ENCODE data around the gene CTNNBL1. TPM values are rescaled to one million over a fixed set of nuclear protein-coding genes. Genes with fewer than 3 reads are reported as not detected.

The CTNNBL1 gene
- total RNA-seq, 2 donors from 2014 or later = 29.9 to 39.9 TPM

GRCh38 chr20:37912874-37913273, 219.0 kb downstream of the CTNNBL1 start:
- no peak for DNase-seq (ENCODE audit: low spot score)
- Histone ChIP-seq H3K27ac (peak overlapping the region; percentile 39 to 48), H3K9me3 (no peaks in the 10 kb centered on the region), H3K4me1 (peaks cover 0 to 61% of the 10 kb centered on the region in 2 donors), H3K27me3 (no peaks in the 10 kb centered on the region), H3K4me3 (no peak overlapping the region), H3K36me3 (no peaks in the 10 kb centered on the region)
- no peak for TF ChIP-seq CTCF (IDR thresholded peaks at IDR 0.05)

GRCh38 chr20:37913567-37914366, 219.9 kb downstream of the CTNNBL1 start:
- H3K36me3 ChIP-seq = no peaks in the 10 kb centered on the region
- H3K4me1 ChIP-seq = peaks cover 0 to 53% of the 10 kb centered on the region in 2 donors
- H3K4me3 ChIP-seq = no peak overlapping the region
- H3K27ac ChIP-seq = peak overlapping the region; percentile 39 to 48
- no peaks in the 10 kb centered on the region for H3K27me3 ChIP-seq
- no peak for TF ChIP-seq CTCF (IDR thresholded peaks at IDR 0.05)
- no peak for DNase-seq (ENCODE audit: low spot score)
- no peaks in the 10 kb centered on the region for H3K9me3 ChIP-seq

GRCh38 chr20:37914367-37914671, 220.5 kb downstream of the CTNNBL1 start:
- H3K27ac ChIP-seq = peak overlapping the region; percentile 68 to 74
- peaks cover 0 to 59% of the 10 kb centered on the region in 2 donors for H3K4me1 ChIP-seq
- H3K9me3 ChIP-seq = no peaks in the 10 kb centered on the region
- DNase-seq (ENCODE audit: low spot score) = no peak
- no peaks in the 10 kb centered on the region for H3K36me3 ChIP-seq
- no peak overlapping the region for H3K4me3 ChIP-seq
- no peak for TF ChIP-seq CTCF (IDR thresholded peaks at IDR 0.05)
- no peaks in the 10 kb centered on the region for H3K27me3 ChIP-seq

GRCh38 chr20:37914672-37915433, 221.0 kb downstream of the CTNNBL1 start:
- Histone ChIP-seq H3K9me3 (no peaks in the 10 kb centered on the region), H3K27ac (peak overlapping the region; percentile 68 to 74), H3K36me3 (no peaks in the 10 kb centered on the region), H3K27me3 (no peaks in the 10 kb centered on the region), H3K4me3 (peak overlapping the region; percentile 1 to 31), H3K4me1 (peaks cover 0 to 63% of the 10 kb centered on the region in 2 donors)
- TF ChIP-seq CTCF (IDR thresholded peaks at IDR 0.05) = no peak
- DNase-seq (ENCODE audit: low spot score) = no peak

- TF ChIP-seq CTCF (IDR thresholded peaks at IDR 0.05) = no peak
- Histone ChIP-seq H3K4me3 (peak overlapping the region in 1 of 2 donors; percentile 31), H3K9me3 (no peaks in the 10 kb centered on the region), H3K27ac (peak overlapping the region; percentile 68 to 74), H3K4me1 (peaks cover 0 to 69% of the 10 kb centered on the region in 2 donors), H3K27me3 (no peaks in the 10 kb centered on the region), H3K36me3 (no peaks in the 10 kb centered on the region)
- no peak for DNase-seq (ENCODE audit: low spot score)
Observed at GRCh38 chr20:37915434-37915787, 221.6 kb downstream of the CTNNBL1 start.

Data from right atrium auricular region (tissue), 2 donors.